Measurements from ENCODE around the gene RAPGEF2.
"Not testable (repeated sequence)": the region's sequence is repeated elsewhere in the genome, so short reads cannot be mapped to it uniquely, and the experiment has no call there.

The RAPGEF2 gene

GRCh38 chr4:159062381-159062780 is 40.5 kb upstream of the RAPGEF2 start:
- Histone ChIP-seq H3K9me2 (replicated peaks; ENCODE audit: control insufficient read depth, low read length) (no peaks in the 10 kb centered on the region), H3K4me1 (ENCODE audit: control insufficient read depth, low read length) (peaks cover 8% of the 10 kb centered on the region), H3K36me3 (ENCODE audit: control insufficient read depth, low read length) (no peaks in the 10 kb centered on the region), H3K27me3 (ENCODE audit: control insufficient read depth, low read length) (no peaks in the 10 kb centered on the region), H3K4me2 (ENCODE audit: low read length) (no peak overlapping the region), H3K27ac (ENCODE audit: low read depth, low read length) (no peak overlapping the region), H4K20me1 (ENCODE audit: control insufficient read depth, insufficient read depth, low read depth, low read length) (no peaks in the 10 kb centered on the region), H3K4me3 (ENCODE audit: low read length) (no peak overlapping the region), H3K9me3 (ENCODE audit: control insufficient read depth, insufficient read depth, low read length) (no peaks in the 10 kb centered on the region), H3K79me2 (ENCODE audit: control insufficient read depth, low read length) (no peaks in the 10 kb centered on the region), H3F3A (ENCODE audit: control insufficient read depth, insufficient read depth) (no peaks in the 10 kb centered on the region)
- no peak for TF ChIP-seq EZH2phosphoT487 (IDR thresholded peaks at IDR 0.05; ENCODE audit: borderline replicate concordance, low read length)
- no peak for TF ChIP-seq CTCF (IDR thresholded peaks at IDR 0.05; ENCODE audit: low read depth, low read length, poor library complexity, severe bottlenecking)

GRCh38 chr4:159065513-159066240 is 37.2 kb upstream of the RAPGEF2 start:
- TF ChIP-seq EZH2phosphoT487 (IDR thresholded peaks at IDR 0.05; ENCODE audit: borderline replicate concordance, low read length) (no peak), CTCF (IDR thresholded peaks at IDR 0.05; ENCODE audit: low read depth, low read length, poor library complexity, severe bottlenecking) (no peak)
- H3F3A ChIP-seq (ENCODE audit: control insufficient read depth, insufficient read depth) = no peaks in the 10 kb centered on the region

GRCh38 chr4:159068139-159068538 is 34.7 kb upstream of the RAPGEF2 start:
- not testable (repeated sequence) for H3K27me3 ChIP-seq (ENCODE audit: control insufficient read depth, low read length); H3K79me2 ChIP-seq (ENCODE audit: control insufficient read depth, low read length); H4K20me1 ChIP-seq (ENCODE audit: control insufficient read depth, insufficient read depth, low read depth, low read length); H3K9me2 ChIP-seq (replicated peaks; ENCODE audit: control insufficient read depth, low read length); H3K27ac ChIP-seq (ENCODE audit: low read depth, low read length); H3K9me3 ChIP-seq (ENCODE audit: control insufficient read depth, insufficient read depth, low read length); H3K36me3 ChIP-seq (ENCODE audit: control insufficient read depth, low read length); H3K4me3 ChIP-seq (ENCODE audit: low read length); H3K4me2 ChIP-seq (ENCODE audit: low read length); H3F3A ChIP-seq (ENCODE audit: control insufficient read depth, insufficient read depth); H3K4me1 ChIP-seq (ENCODE audit: control insufficient read depth, low read length)

More at GRCh38 chr4:159065513-159066240, 37.2 kb upstream of the RAPGEF2 start:
- H3K27me3 ChIP-seq (ENCODE audit: control insufficient read depth, low read length) = no peaks in the 10 kb centered on the region
- H3K9me2 ChIP-seq (replicated peaks; ENCODE audit: control insufficient read depth, low read length) = no peaks in the 10 kb centered on the region
- H3K27ac ChIP-seq (ENCODE audit: low read depth, low read length) = no peak overlapping the region
- H3K9me3 ChIP-seq (ENCODE audit: control insufficient read depth, insufficient read depth, low read length) = no peaks in the 10 kb centered on the region
- H3K4me3 ChIP-seq (ENCODE audit: low read length) = no peak overlapping the region
- no peaks in the 10 kb centered on the region for H4K20me1 ChIP-seq (ENCODE audit: control insufficient read depth, insufficient read depth, low read depth, low read length)
- no peak overlapping the region for H3K4me2 ChIP-seq (ENCODE audit: low read length)
- no peaks in the 10 kb centered on the region for H3K36me3 ChIP-seq (ENCODE audit: control insufficient read depth, low read length)
- H3K79me2 ChIP-seq (ENCODE audit: control insufficient read depth, low read length) = no peaks in the 10 kb centered on the region
- H3K4me1 ChIP-seq (ENCODE audit: control insufficient read depth, low read length) = no peaks in the 10 kb centered on the region

- Histone ChIP-seq H3K27me3 (ENCODE audit: control insufficient read depth, low read length) (peaks cover 2% of the 10 kb centered on the region; the same call in 1 of the 2 replicates), H4K20me1 (ENCODE audit: control insufficient read depth, insufficient read depth, low read depth, low read length) (no peaks in the 10 kb centered on the region), H3K9me2 (replicated peaks; ENCODE audit: control insufficient read depth, low read length) (no peaks in the 10 kb centered on the region), H3K79me2 (ENCODE audit: control insufficient read depth, low read length) (no peaks in the 10 kb centered on the region), H3K36me3 (ENCODE audit: control insufficient read depth, low read length) (no peaks in the 10 kb centered on the region), H3K4me2 (ENCODE audit: low read length) (no peak overlapping the region), H3K9me3 (ENCODE audit: control insufficient read depth, insufficient read depth, low read length) (no peaks in the 10 kb centered on the region), H3K4me3 (ENCODE audit: low read length) (no peak overlapping the region), H3K4me1 (ENCODE audit: control insufficient read depth, low read length) (no peaks in the 10 kb centered on the region), H3K27ac (ENCODE audit: low read depth, low read length) (no peak overlapping the region), H3F3A (ENCODE audit: control insufficient read depth, insufficient read depth) (no peaks in the 10 kb centered on the region)
- no peak for TF ChIP-seq CTCF (IDR thresholded peaks at IDR 0.05; ENCODE audit: low read depth, low read length, poor library complexity, severe bottlenecking)
- TF ChIP-seq EZH2phosphoT487 (IDR thresholded peaks at IDR 0.05; ENCODE audit: borderline replicate concordance, low read length) = no peak
Observed at GRCh38 chr4:159069922-159070321, 33.0 kb upstream of the RAPGEF2 start.
